GM23338 (cell line): Measurements from ENCODE around the gene C9orf85.

Source experiments
- CREB1 ChIP-seq: fragments of 250-450 bp; sonication (Bioruptor Pico); IDR thresholded peaks from 2 replicates; pipeline ENCODE4 v1.5.0; 2020; ENCODE audit warnings: low read depth, mild to moderate bottlenecking, moderate library complexity
- CTCF ChIP-seq, 2 experiments: fragments of 200-600 bp in 1 of 2; sonication (generic) in 1 of 2; conservative IDR thresholded peaks; 2 replicates each; pipeline versions ENCODE4 v1.5.1 to v1.6.1; 2016 to 2017; ENCODE audit warnings: antibody characterized with exemption in 2 of 2, low read depth in 2 of 2, mild to moderate bottlenecking in 2 of 2, moderate library complexity in 1 of 2
- ETS1 ChIP-seq: IDR thresholded peaks from 2 replicates; pipeline ENCODE4 v1.6.1; 2016; ENCODE audit warnings: antibody characterized with exemption
- EZH2 ChIP-seq: fragments of 200-600 bp; sonication (generic); IDR thresholded peaks from one replicate; pipeline ENCODE4 v1.8.0; 2017; ENCODE audit warnings: antibody characterized with exemption, mild to moderate bottlenecking, low read depth; ENCODE audit not compliant: unreplicated experiment
- JUNB ChIP-seq: IDR thresholded peaks from one replicate; pipeline ENCODE4 v1.6.1; 2016; ENCODE audit warnings: antibody characterized with exemption; ENCODE audit not compliant: unreplicated experiment
- NANOG ChIP-seq: IDR thresholded peaks from 2 replicates; pipeline ENCODE4 v1.6.1; 2016; ENCODE audit warnings: antibody characterized with exemption, borderline replicate concordance
- POLR2AphosphoS5 ChIP-seq: IDR thresholded peaks from 2 replicates; pipeline ENCODE4 v1.6.1; 2016; ENCODE audit warnings: antibody characterized with exemption, low read depth
- REST ChIP-seq: IDR thresholded peaks from one replicate; pipeline ENCODE4 v1.6.1; 2018; ENCODE audit warnings: antibody characterized with exemption; ENCODE audit not compliant: unreplicated experiment
- STAT1 ChIP-seq: IDR thresholded peaks from one replicate; pipeline ENCODE4 v1.6.1; 2016; ENCODE audit warnings: antibody characterized with exemption; ENCODE audit not compliant: unreplicated experiment
- ZNF114 ChIP-seq: fragments of 250-450 bp; sonication (Bioruptor Pico); IDR thresholded peaks from 2 replicates; pipeline ENCODE4 v1.5.0; 2020; ENCODE audit warnings: mild to moderate bottlenecking, moderate library complexity

GRCh38 chr9:71911908-71912335, 483 bp downstream of the C9orf85 start:
- TF ChIP-seq CTCF (conservative IDR thresholded peaks at IDR 0.05; ENCODE audit: low read depth in 2 of 2), result no peak
- no peak for TF ChIP-seq ZNF114 (CRISPR knock-in tag)
- TF ChIP-seq NANOG, result no peak
- no peak for TF ChIP-seq JUNB
- no peak for TF ChIP-seq REST
- no peak for TF ChIP-seq CREB1 (CRISPR knock-in tag)
- TF ChIP-seq EZH2, result no peak
- no peak for TF ChIP-seq POLR2AphosphoS5
- no peak for TF ChIP-seq STAT1
- TF ChIP-seq ETS1, result no peak
